OCI-LY1 (cell line): ENCODE data around the gene PTBP2.

Experiments
- CTCF ChIP-seq: fragments of 200-600 bp; sonication (generic), shearing (Covaris generic); IDR thresholded peaks from 2 replicates; pipeline ENCODE4 v1.5.1; 2017; ENCODE audit warnings: mild to moderate bottlenecking, antibody characterized with exemption, low read length, moderate library complexity, mixed read lengths
- EZH2 ChIP-seq: fragments of 200-600 bp; sonication (generic), shearing (Covaris generic); IDR thresholded peaks from 2 replicates; pipeline ENCODE4 v1.8.0; 2017; ENCODE audit warnings: borderline replicate concordance, mixed run types, mild to moderate bottlenecking, antibody characterized with exemption, low read length, moderate library complexity, mixed read lengths

- TF ChIP-seq CTCF (no peak), EZH2 (no peak)
These were observed 25.6 kb upstream of the PTBP2 start for GRCh38 chr1:96695954-96696353.
